ENCODE measurements around the gene HOOK2.

DNA sequence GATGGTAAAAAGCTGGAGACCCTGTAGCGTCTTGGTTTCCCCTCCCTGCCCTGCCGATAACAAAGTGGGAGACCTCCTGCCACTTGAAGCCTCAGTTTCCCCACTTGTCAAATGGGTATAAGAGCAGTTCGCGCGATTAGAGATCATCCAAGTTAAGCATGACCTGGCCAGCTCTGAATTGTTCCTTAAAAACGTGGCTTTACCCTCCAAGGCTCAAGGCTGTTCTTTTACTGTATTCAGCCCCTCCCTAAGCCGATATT is 52.0 kb downstream of the HOOK2 start:
- TF ChIP-seq EZH2 (IDR thresholded peaks at IDR 0.05; ENCODE audit: low read depth, low read length, severe bottlenecking) (no peak), CTCF (IDR thresholded peaks at IDR 0.05; ENCODE audit: control extremely low read depth in 1 of 3, insufficient read depth in 1 of 3, low read depth in 1 of 3, low read length in 3 of 3) (no peak), EP300 (IDR thresholded peaks at IDR 0.05; ENCODE audit: borderline replicate concordance in 1 of 2, low read depth in 2 of 2, low read length in 2 of 2) (no peak), SIX5 (IDR thresholded peaks at IDR 0.05; ENCODE audit: low read depth, low read length) (no peak), HDAC6 (IDR thresholded peaks at IDR 0.05; ENCODE audit: low read depth, low read length) (no peak), RXRA (IDR thresholded peaks at IDR 0.05; ENCODE audit: insufficient read depth, low read depth, low read length) (no peak), POLR2A (IDR thresholded peaks at IDR 0.05; ENCODE audit: control extremely low read depth in 1 of 2, low read depth in 2 of 2, low read length in 2 of 2) (no peak), HDAC2 (IDR thresholded peaks at IDR 0.05; ENCODE audit: borderline replicate concordance in 1 of 2, low read depth in 2 of 2, low read length in 2 of 2) (no peak), NRF1 (IDR thresholded peaks at IDR 0.05; ENCODE audit: low read depth, low read length) (no peak), KDM4A (IDR thresholded peaks at IDR 0.05; ENCODE audit: low read depth, low read length, severe bottlenecking) (no peak)
- TF ChIP-seq, protein P1, sequence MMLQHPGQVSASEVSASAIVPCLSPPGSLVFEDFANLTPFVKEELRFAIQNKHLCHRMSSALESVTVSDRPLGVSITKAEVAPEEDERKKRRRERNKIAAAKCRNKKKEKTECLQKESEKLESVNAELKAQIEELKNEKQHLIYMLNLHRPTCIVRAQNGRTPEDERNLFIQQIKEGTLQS (IDR thresholded peaks at IDR 0.05; ENCODE audit: insufficient read depth, low read depth, low read length): no peak
- TF ChIP-seq, protein P2, sequence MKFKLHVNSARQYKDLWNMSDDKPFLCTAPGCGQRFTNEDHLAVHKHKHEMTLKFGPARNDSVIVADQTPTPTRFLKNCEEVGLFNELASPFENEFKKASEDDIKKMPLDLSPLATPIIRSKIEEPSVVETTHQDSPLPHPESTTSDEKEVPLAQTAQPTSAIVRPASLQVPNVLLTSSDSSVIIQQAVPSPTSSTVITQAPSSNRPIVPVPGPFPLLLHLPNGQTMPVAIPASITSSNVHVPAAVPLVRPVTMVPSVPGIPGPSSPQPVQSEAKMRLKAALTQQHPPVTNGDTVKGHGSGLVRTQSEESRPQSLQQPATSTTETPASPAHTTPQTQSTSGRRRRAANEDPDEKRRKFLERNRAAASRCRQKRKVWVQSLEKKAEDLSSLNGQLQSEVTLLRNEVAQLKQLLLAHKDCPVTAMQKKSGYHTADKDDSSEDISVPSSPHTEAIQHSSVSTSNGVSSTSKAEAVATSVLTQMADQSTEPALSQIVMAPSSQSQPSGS (IDR thresholded peaks at IDR 0.05; ENCODE audit: low read length): no peak
